Cardiac fibroblast (primary cell): Measurements from ENCODE around the gene MAIP1.

ENCODE experiments used
- DNase-seq, 2 donors: peaks; one replicate each; pipeline versions ENCODE4 v3.0.0 to v3.0.0-alpha.2; 2010; ENCODE audit warnings: low read depth in 2 of 2
- H3K4me3 ChIP-seq, 2 donors: replicated peaks in 1 of 2; 1 replicate in 1 of 2; 2 replicates in 1 of 2; pipeline ENCODE4 v1.5.1; 2011; ENCODE audit warnings: low read depth in 2 of 2, low read length in 2 of 2, mild to moderate bottlenecking in 2 of 2, moderate library complexity in 1 of 2
- CTCF ChIP-seq: IDR thresholded peaks from one replicate; pipeline ENCODE4 v1.5.1; 2011; ENCODE audit warnings: low read depth, mild to moderate bottlenecking, low read length, inconsistent platforms

MAIP1 gene

GRCh38 chr2:199966405-199966804 is 11.0 kb downstream of the MAIP1 start:
- DNase-seq, result peak in 1 of 2 donors; percentile 23
- H3K4me3 ChIP-seq, result no peak overlapping the region
- TF ChIP-seq CTCF, result no peak

DNA sequence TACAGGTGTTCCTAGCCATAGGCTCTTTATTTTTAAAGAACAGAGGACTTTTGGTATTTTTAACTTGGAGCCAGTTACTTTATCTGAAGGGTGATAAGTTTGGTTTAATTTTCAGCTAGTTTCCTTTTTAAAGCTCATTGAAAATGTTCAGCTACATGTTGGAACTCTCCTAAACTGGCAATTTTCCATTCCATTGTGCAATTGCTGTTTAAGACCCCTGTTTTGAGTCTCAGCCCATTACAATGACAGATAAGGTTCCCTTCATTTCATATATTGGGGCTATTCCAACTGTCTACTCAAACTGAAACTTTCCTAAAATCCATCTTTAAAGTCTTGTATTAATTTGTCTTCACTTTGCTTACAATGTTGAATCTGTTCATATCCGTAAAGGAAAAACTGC is 11.6 kb downstream of the MAIP1 start:
- H3K4me3 ChIP-seq, result no peak overlapping the region
- TF ChIP-seq CTCF, result no peak
- peak in 1 of 2 donors; percentile 40 for DNase-seq

- TF ChIP-seq CTCF, result no peak
- DNase-seq, result no peak
- no peak overlapping the region for H3K4me3 ChIP-seq
Observed at GRCh38 chr2:199968126-199968525, 12.7 kb downstream of the MAIP1 start.

- H3K4me3 ChIP-seq, result no peak overlapping the region
- no peak for DNase-seq
- TF ChIP-seq CTCF, result no peak
Observed at GRCh38 chr2:199972088-199972626, 16.8 kb downstream of the MAIP1 start.

DNA sequence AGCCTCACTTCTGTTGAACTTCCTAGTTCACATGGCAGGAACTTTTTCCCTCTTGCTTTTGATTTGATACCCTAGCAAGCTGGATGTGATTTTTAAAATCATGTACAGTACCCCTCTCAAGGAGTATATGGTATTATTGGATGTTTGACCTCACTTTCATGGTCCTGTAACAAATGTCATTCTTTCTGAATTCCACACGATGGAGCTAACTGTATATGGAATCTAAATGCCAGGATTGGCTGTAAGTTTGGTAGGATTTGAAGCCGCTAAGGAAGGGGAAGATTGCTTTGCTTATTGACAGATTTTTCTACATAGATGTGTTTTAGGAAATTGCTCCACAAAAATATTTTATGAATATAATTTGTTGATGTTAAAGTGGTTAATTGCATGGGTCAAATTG is 18.3 kb downstream of the MAIP1 start:
- peak; percentile 68 to 73 for DNase-seq
- peak; percentile 45 for TF ChIP-seq CTCF
- no peak overlapping the region for H3K4me3 ChIP-seq

DNA sequence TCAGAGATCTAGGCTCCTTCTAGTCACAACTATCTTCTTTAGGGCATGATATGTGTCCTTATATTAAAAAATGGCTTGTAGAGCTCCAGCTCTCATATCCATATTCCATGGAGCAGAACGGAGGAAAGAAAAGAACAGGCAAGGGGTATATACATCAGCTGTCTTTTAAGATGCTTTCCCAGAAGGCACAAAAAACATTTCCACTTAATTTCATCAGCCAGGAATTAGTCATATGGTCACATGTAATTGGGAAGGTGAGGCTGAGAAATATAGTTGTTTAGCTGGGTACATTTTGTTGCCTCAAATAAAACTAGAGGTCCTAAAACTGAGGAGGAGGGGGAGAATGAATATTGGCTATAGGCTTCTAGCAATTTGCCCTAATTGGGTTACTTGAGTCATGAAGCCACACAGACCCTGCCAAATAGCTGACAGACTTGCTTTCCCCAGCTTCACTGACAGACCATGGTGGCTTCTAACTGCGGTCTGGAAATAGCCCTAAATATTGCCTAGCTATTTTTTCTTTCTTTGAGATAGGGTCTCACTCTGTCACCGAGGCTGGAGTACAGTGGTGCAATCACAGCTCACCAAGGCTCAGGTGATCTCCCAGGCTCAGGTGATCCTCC is 20.0 kb downstream of the MAIP1 start:
- peak; percentile 39 to 60 for DNase-seq
- no peak overlapping the region for H3K4me3 ChIP-seq
- TF ChIP-seq CTCF, result no peak

DNA sequence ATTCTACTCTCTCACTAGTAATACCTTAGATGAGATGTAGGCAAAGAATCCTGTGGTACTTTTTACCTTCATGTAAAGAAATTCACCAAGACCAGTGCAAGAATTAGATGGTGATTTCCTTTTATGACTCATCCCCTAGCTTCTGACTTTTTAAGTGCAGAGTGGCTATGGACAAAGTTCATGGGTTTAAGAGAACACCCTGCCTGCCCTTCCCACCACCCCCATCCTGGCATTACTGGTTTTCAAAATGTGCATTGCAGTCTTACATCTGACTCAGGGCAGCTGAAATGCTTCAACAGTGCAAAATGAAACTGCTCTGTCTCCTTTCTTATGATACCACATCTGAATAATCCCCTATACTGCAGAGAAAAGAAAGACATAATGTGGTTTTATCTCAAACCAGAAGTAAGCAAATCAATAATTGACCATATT is 22.6 kb downstream of the MAIP1 start:
- H3K4me3 ChIP-seq, result no peak overlapping the region
- no peak for TF ChIP-seq CTCF
- DNase-seq, result peak; percentile 74 to 76
